Esophagus squamous epithelium (tissue), 5 donors: ENCODE data around the gene TRMT61A. TPM values are rescaled to one million over a fixed set of nuclear protein-coding genes. Genes with fewer than 3 reads are reported as not detected.

Experiments used
- DNase-seq: peaks from one replicate; lab custom pipeline; 2025; lab: John Stamatoyannopoulos, UW
- H3K27ac ChIP-seq, 4 donors: fragments of 200-600 bp; sonication (generic); one replicate each; pipeline ENCODE4 v1.5.1; 2016 to 2019; ENCODE audit warnings: mild to moderate bottlenecking in 1 of 4
- H3K27me3 ChIP-seq, 4 donors: fragments of 200-600 bp; sonication (generic); 1 replicate in 3 of 4; 2 replicates in 1 of 4; pipeline versions ENCODE4 v1.5.1 to v1.6.0; 2017 to 2021; ENCODE audit warnings: antibody characterized with exemption in 1 of 4
- H3K36me3 ChIP-seq, 3 donors: fragments of 200-600 bp; sonication (generic); one replicate each; pipeline ENCODE4 v1.5.1; 2016 to 2019
- H3K4me1 ChIP-seq, 3 donors: fragments of 200-600 bp; sonication (generic); one replicate each; pipeline ENCODE4 v1.5.1; 2017 to 2019
- H3K4me3 ChIP-seq, 4 donors: fragments of 200-600 bp; sonication (generic); 1 replicate in 3 of 4; 2 replicates in 1 of 4; pipeline ENCODE4 v1.5.1; 2016 to 2019; ENCODE audit warnings: mild to moderate bottlenecking in 2 of 4, moderate library complexity in 1 of 4
- H3K9me3 ChIP-seq, 3 donors: fragments of 200-600 bp; sonication (generic); one replicate each; pipeline ENCODE4 v1.5.1; 2016 to 2019
- POLR2A ChIP-seq, 4 donors: fragments of 450-650 bp; IDR thresholded peaks; one replicate each; pipeline ENCODE4 v1.6.1; 2017; ENCODE audit warnings: antibody characterized with exemption in 4 of 4, mild to moderate bottlenecking in 4 of 4, moderate library complexity in 3 of 4
- WGBS, 2 donors: methylation state at CpG; one replicate each; pipeline ENCODE4 v1.1.5; 2018; 5-methylcytosine and 5-hydroxymethylcytosine counted together
- intact Hi-C: fragments of 100-400 bp; cut with DNase I; formaldehyde crosslinking; loops from one replicate; pipeline ENCODE4 v1.15.0; 2022
- total RNA-seq, 4 donors: library from RNA; depleted of rRNA; stranded (reverse); fragments of >200 nt; gene quantifications; one replicate each; pipeline ENCODE4 v1.1.0, GENCODE V29; 2016
- TF ChIP-seq, protein P1 (sequence below), 6 experiments: fragments of 450-650 bp in 4 of 6; fragments of 200-600 bp in 2 of 6; sonication (generic) in 2 of 6; IDR thresholded peaks; one replicate each; pipeline ENCODE4 v1.5.1; 2016 to 2019; ENCODE audit warnings: antibody characterized with exemption in 6 of 6, mild to moderate bottlenecking in 4 of 6, moderate library complexity in 4 of 6
- donor health status: DM: yes; HTN: yes; CAD: no.

Gene TRMT61A
- total RNA-seq, 4 donors from 2014 or later, result 7.7 to 20.6 (median 9.9) TPM

DNA sequence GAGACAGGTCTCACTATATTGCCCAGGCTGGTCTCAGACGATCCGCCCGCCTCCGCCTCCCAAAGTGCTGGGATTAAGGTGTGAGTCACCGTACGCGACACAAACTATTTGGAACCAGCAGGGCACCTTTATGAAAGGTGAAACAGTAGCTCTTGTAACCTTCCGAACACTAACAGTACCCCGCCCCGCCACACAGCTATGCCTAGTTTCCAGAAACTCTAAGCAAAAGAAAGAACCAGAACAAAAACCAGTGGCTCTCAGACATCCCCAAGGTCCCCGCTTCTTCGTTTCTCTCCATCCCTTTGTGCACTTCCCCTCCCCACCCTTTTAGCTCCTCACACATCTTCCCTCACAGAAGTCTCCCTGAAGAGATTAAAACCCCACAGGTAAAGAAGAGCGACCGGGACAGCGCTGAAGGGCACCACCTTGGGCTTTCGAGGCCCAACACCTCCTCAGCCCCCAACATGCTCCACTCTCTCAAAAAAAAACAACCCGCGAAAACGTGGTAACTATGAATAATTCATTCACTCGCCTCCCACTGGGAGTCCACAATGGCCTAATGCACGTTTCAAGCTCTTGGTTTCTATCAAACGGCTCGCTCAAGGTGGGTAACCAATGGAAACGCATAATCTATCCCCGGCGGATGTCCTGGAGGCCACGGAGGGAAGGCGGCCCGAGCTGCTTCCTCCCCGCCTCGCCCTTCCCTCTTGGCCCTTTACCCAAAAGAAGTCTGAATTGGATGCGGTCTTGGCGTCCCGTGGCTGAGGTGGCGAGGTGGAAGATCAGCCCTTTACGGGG, 32.6 kb downstream of the TRMT61A start:
- TF ChIP-seq POLR2A (IDR thresholded peaks at IDR 0.05), result peak in 1 of 4 donors; percentile 22
- TF ChIP-seq, protein P1, sequence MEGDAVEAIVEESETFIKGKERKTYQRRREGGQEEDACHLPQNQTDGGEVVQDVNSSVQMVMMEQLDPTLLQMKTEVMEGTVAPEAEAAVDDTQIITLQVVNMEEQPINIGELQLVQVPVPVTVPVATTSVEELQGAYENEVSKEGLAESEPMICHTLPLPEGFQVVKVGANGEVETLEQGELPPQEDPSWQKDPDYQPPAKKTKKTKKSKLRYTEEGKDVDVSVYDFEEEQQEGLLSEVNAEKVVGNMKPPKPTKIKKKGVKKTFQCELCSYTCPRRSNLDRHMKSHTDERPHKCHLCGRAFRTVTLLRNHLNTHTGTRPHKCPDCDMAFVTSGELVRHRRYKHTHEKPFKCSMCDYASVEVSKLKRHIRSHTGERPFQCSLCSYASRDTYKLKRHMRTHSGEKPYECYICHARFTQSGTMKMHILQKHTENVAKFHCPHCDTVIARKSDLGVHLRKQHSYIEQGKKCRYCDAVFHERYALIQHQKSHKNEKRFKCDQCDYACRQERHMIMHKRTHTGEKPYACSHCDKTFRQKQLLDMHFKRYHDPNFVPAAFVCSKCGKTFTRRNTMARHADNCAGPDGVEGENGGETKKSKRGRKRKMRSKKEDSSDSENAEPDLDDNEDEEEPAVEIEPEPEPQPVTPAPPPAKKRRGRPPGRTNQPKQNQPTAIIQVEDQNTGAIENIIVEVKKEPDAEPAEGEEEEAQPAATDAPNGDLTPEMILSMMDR (IDR thresholded peaks at IDR 0.05), result peak in 2 of 6 experiments; percentile 30 to 38
- 2 to 4% methylated on average over 25 to 28 of the region's 36 CpGs for whole genome bisulfite sequencing, 2 donors
- intact Hi-C loops, result no loop called here
- no peak for DNase-seq
- peak overlapping the region; percentile 89 to 100 (median 95) for H3K4me3 ChIP-seq
- H3K9me3 ChIP-seq, result no peaks in the 10 kb centered on the region
- peak overlapping the region; percentile 95 to 100 (median 98) for H3K27ac ChIP-seq
- peaks cover 43 to 88% (median 47%) of the 10 kb centered on the region in 3 donors for H3K4me1 ChIP-seq
- H3K27me3 ChIP-seq, result no peaks in the 10 kb centered on the region
- H3K36me3 ChIP-seq, result peaks cover 0 to 37% (median 9%) of the 10 kb centered on the region in 3 donors

GRCh38 chr14:103562179-103562428, 33.1 kb downstream of the TRMT61A start:
- Histone ChIP-seq H3K4me3 (peak overlapping the region; percentile 89 to 100 (median 95)), H3K9me3 (no peaks in the 10 kb centered on the region), H3K4me1 (peaks cover 43 to 87% (median 46%) of the 10 kb centered on the region in 3 donors), H3K27ac (peak overlapping the region; percentile 95 to 100 (median 98)), H3K36me3 (peaks cover 0 to 42% (median 9%) of the 10 kb centered on the region in 3 donors), H3K27me3 (no peaks in the 10 kb centered on the region)
- 0% methylated on average over 2 of the region's 25 CpGs for WGBS, 2 donors
- intact Hi-C loops, result no loop called here
- DNase-seq, result no peak
- no peak for TF ChIP-seq POLR2A (IDR thresholded peaks at IDR 0.05)
- TF ChIP-seq, protein P1 (IDR thresholded peaks at IDR 0.05), result no peak

GRCh38 chr14:103562429-103563225, 33.6 kb downstream of the TRMT61A start, which contains the start of the genes BAG5 and COA8:
Gene BAG5, minus strand, starts transcription at chr14:103562657. Its CDS starts 1,493 bp downstream, at chr14:103561164.
Gene COA8, plus strand, starts transcription at chr14:103562960. Its CDS starts 42 bp downstream, at chr14:103563002.
- Histone ChIP-seq H3K36me3 (peaks cover 0 to 41% (median 9%) of the 10 kb centered on the region in 3 donors), H3K4me1 (peaks cover 41 to 82% (median 43%) of the 10 kb centered on the region in 3 donors), H3K9me3 (no peaks in the 10 kb centered on the region), H3K4me3 (peak within 1 kb of the TSS; percentile 89 to 100 (median 95)), H3K27me3 (no peaks in the 10 kb centered on the region), H3K27ac (peak within 1 kb of the TSS; percentile 95 to 100 (median 98))
- TF ChIP-seq, protein P1 (IDR thresholded peaks at IDR 0.05), result peak in 3 of 6 experiments; percentile 17 to 51 (median 37)
- peak in 3 of 4 donors; percentile 14 to 90 (median 81) for TF ChIP-seq POLR2A (IDR thresholded peaks at IDR 0.05)
- intact Hi-C loops, result no loop called here
- no peak for DNase-seq
- 0% methylated on average over 6 of the region's 109 CpGs; no CpG with 5 or more reads in 1 of the 2 donors for WGBS, 2 donors

DNA sequence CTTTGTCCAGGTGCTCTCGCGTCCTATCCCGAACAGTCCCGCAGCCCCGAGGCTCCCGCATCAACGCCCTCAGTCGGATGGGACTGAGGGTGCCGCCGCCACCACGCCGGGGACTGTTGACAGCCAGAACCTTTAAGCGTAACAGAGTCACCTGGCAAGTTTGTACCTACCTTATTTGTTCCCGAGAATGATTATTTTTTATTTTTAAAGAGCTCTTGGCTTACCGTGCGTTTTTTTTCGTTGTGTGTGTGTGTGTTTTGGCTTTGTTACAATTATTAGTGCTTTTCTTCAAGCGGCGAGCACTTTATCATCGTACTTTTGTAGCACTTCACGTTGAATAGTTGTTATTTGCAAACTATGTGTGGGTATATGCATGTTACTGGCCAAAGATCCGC, 34.2 kb downstream of the TRMT61A start:
- TF ChIP-seq POLR2A (IDR thresholded peaks at IDR 0.05), result no peak
- TF ChIP-seq, protein P1 (IDR thresholded peaks at IDR 0.05), result no peak
- peak overlapping the region; percentile 95 to 100 (median 98) for H3K27ac ChIP-seq
- H3K4me3 ChIP-seq, result peak overlapping the region; percentile 89 to 100 (median 95)
- no peak for DNase-seq
- H3K36me3 ChIP-seq, result peaks cover 0 to 35% (median 6%) of the 10 kb centered on the region in 3 donors
- WGBS, 2 donors, result 1% methylated on average over 22 of the region's 22 CpGs
- no peaks in the 10 kb centered on the region for H3K9me3 ChIP-seq
- no peaks in the 10 kb centered on the region for H3K27me3 ChIP-seq
- peaks cover 42 to 76% (median 43%) of the 10 kb centered on the region in 3 donors for H3K4me1 ChIP-seq
- intact Hi-C loops, result no loop called here
